SK-N-SH treated with all-trans-retinoic acid at 6 μM for 48 hours (cell line): ENCODE measurements around the gene ATP8A1.

Experiments
- CREB5 ChIP-seq: fragments of 250-450 bp; sonication (Bioruptor Pico); IDR thresholded peaks from 2 replicates; pipeline ENCODE4 v1.5.1; 2020; ENCODE audit warnings: low read depth, mild to moderate bottlenecking, moderate library complexity
- CSDC2 ChIP-seq: fragments of 250-450 bp; sonication (Bioruptor Pico); IDR thresholded peaks from 2 replicates; pipeline ENCODE4 v1.5.0; 2020; ENCODE audit warnings: mild to moderate bottlenecking, moderate library complexity
- ESRRG ChIP-seq: fragments of 250-450 bp; sonication (Bioruptor Pico); IDR thresholded peaks from 2 replicates; pipeline ENCODE4 v1.6.1; 2021; ENCODE audit warnings: mild to moderate bottlenecking
- GLIS3 ChIP-seq: fragments of 250-450 bp; sonication (Bioruptor Pico); IDR thresholded peaks from 2 replicates; pipeline ENCODE4 v1.5.0; 2020; ENCODE audit warnings: mild to moderate bottlenecking, moderate library complexity
- ISL1 ChIP-seq: fragments of 250-450 bp; sonication (Bioruptor Pico); IDR thresholded peaks from 2 replicates; pipeline ENCODE4 v2.1.2; 2022; ENCODE audit warnings: mild to moderate bottlenecking, moderate library complexity
- OSR1 ChIP-seq: fragments of 250-450 bp; sonication (Bioruptor Pico); IDR thresholded peaks from 2 replicates; pipeline ENCODE4 v1.8.0; 2022; ENCODE audit warnings: moderate library complexity, mild to moderate bottlenecking, inconsistent platforms
- PATZ1 ChIP-seq: fragments of 250-450 bp; sonication (Bioruptor Pico); IDR thresholded peaks from 2 replicates; pipeline ENCODE4 v1.8.0; 2020; ENCODE audit warnings: mild to moderate bottlenecking, moderate library complexity, borderline replicate concordance
- TCF4 ChIP-seq: fragments of 250-450 bp; sonication (Bioruptor Pico); IDR thresholded peaks from 2 replicates; pipeline ENCODE4 v1.8.0; 2021; ENCODE audit warnings: mild to moderate bottlenecking, moderate library complexity, borderline replicate concordance
- ZFP3 ChIP-seq: fragments of 250-450 bp; sonication (Bioruptor Pico); IDR thresholded peaks from 2 replicates; pipeline ENCODE4 v1.5.0; 2020; ENCODE audit warnings: mild to moderate bottlenecking, moderate library complexity
- ZFP30 ChIP-seq: fragments of 450-650 bp; formaldehyde crosslinking; IDR thresholded peaks from 2 replicates; pipeline ENCODE4 v1.5.0; 2022; ENCODE audit warnings: mild to moderate bottlenecking, moderate library complexity
- ZNF8 ChIP-seq: fragments of 450-650 bp; formaldehyde crosslinking; IDR thresholded peaks from 2 replicates; pipeline ENCODE4 v1.5.0; 2020; ENCODE audit warnings: mild to moderate bottlenecking, moderate library complexity

- TF ChIP-seq ZFP3 (CRISPR knock-in tag) (no peak), CREB5 (no peak), ZFP30 (CRISPR knock-in tag) (no peak), PATZ1 (CRISPR knock-in tag) (no peak), ZNF8 (CRISPR knock-in tag) (no peak), GLIS3 (CRISPR knock-in tag) (no peak), ISL1 (CRISPR knock-in tag) (no peak), CSDC2 (CRISPR knock-in tag) (no peak), ESRRG (CRISPR knock-in tag) (no peak), OSR1 (CRISPR knock-in tag) (no peak), TCF4 (CRISPR knock-in tag) (no peak)
These were observed 158.9 kb downstream of the ATP8A1 start for GRCh38 chr4:42498040-42498439.
